Activated CD8-positive, alpha-beta memory T cell treated with anti-CD3 and anti-CD28 coated beads for 4 hours (primary cell): ENCODE results near the gene VSIG4.
"Not testable (repeated sequence)": the region's sequence is repeated elsewhere in the genome, so short reads cannot be mapped to it uniquely, and the experiment has no call there.

Experiments
- DNase-seq, 2 donors: peaks; one replicate each; pipeline ENCODE4 v3.0.0-alpha.2; 2020; ENCODE audit warnings: low read depth in 2 of 2

Gene VSIG4

DNA sequence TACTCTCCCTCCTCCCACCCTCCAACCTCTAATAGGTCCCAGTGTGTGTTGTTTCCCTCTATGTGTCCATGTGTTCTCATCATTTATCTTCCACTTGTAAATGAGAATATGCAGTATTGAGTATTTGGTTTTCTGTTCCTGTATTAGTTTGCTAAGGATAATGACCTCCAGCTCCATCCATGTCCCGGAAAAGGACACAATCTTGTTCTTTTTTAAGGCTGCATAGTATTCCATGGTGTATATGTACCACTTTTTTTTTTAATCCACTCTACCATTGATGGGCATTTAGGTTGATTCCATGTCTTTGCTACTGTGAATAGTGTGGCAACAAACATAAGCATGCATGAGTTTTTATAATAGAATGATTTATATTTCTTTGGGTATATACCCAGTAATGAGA lies 62.7 kb downstream of the VSIG4 start:
- not testable (repeated sequence) for DNase-seq

DNA sequence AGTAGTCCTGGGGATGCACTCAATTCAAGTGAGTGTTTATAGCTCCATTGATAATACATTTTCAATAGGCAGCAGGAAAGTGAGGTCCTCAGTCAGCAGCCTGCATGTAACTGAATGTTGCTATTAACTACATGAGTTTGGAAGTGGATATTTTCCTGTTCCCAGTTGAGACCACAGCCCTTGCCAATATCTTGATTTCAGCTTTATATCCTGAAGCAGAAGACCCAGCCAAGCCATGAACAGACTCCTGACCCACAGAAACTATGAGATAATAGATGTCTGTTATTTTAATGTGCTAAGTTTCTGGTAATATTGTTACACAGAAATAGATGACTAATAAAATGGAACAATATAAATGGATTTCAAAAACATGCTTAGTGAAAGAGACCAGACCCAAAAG lies 63.7 kb downstream of the VSIG4 start:
- no peak for DNase-seq

DNA sequence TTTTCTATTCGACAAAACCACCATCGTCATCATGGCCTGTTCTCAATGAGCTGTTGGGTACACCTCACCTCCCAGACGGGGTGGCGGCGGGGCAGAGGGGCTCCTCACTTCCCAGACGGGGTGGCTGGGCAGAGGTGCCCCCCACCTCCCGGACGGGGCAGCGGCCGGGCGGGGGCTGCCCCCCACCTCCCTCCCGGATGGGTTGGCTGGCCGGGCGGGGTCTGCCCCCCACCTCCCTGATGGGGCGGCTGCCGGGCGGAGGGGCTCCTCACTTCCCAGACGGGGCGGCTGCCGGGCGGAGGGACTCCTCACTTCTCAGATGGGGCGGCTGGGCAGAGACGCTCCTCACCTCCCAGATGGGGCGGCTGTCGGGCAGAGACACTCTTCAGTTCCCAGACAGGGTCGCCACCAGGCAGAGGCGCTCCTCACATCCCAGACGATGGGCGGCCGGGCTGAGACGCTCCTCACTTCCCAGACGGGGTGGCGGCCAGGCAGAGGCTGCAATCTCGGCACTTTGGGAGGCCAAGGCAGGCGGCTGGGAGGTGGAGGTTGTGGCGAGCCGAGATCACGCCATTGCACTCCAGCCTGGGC lies 64.6 kb downstream of the VSIG4 start:
- not testable (repeated sequence) for DNase-seq
